GM19455 (cell line): Measurements from ENCODE around the gene DRC3.
"Not testable (repeated sequence)": the region's sequence is repeated elsewhere in the genome, so short reads cannot be mapped to it uniquely, and the experiment has no call there.

Experiments used
- ATAC-seq: cut with Tn5 transposase; IDR thresholded peaks from one replicate; pipeline ENCODE4 v1.9.1; 2021; ENCODE audit not compliant: unreplicated experiment

The DRC3 gene, protein sequence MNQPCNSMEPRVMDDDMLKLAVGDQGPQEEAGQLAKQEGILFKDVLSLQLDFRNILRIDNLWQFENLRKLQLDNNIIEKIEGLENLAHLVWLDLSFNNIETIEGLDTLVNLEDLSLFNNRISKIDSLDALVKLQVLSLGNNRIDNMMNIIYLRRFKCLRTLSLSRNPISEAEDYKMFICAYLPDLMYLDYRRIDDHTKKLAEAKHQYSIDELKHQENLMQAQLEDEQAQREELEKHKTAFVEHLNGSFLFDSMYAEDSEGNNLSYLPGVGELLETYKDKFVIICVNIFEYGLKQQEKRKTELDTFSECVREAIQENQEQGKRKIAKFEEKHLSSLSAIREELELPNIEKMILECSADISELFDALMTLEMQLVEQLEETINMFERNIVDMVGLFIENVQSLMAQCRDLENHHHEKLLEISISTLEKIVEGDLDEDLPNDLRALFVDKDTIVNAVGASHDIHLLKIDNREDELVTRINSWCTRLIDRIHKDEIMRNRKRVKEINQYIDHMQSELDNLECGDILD

DNA sequence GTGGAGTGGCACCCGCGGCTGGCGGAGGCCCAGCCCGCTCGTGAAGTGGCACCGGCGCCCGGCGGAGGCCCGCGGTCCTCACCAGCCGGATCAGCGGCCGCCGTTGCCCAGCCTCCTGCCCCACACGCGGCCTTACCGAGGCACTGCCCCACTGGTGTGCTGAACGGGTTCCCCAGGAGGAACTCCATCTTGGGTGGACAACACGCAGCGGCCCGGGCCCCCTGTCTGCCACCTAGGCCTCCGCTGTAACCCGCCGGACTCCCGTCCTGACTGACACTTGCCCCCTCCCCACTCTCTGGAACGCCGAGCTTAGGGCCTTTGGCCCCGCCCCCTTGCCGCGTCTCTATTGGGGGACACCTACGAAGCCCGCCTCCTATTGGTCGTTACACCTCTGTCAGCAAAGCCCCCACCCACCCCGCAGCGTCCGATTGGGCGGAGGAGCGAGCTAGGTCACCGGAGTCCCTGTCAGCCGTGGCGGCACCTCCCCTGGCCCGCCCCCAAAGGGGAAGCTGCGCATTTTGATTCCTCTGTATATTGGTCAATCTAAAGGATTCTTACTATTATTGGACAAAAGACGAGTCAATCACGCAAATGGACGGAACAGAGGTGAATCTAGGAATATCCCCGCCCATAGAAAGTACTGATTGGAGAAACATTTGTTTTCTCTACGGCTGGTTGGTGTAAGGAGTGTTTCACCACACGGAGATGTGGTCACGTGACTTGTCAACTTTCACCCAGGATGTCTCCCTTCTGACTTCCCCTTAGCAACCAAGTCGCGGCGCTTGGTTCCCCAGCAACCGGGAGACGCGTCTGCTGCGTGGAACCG is at the start of gene DRC3, which contains the start of gene TOM1L2:
TSS of gene DRC3 (plus strand) at position 737 of the 826 bp plus-strand sequence. CDS start 4,737 bp downstream, outside the sequence.
TSS of gene TOM1L2 (minus strand) at position 275 of the 826 bp plus-strand sequence. CDS start at position 188, 87 bp downstream.
- ATAC-seq = peak; percentile 93

DNA sequence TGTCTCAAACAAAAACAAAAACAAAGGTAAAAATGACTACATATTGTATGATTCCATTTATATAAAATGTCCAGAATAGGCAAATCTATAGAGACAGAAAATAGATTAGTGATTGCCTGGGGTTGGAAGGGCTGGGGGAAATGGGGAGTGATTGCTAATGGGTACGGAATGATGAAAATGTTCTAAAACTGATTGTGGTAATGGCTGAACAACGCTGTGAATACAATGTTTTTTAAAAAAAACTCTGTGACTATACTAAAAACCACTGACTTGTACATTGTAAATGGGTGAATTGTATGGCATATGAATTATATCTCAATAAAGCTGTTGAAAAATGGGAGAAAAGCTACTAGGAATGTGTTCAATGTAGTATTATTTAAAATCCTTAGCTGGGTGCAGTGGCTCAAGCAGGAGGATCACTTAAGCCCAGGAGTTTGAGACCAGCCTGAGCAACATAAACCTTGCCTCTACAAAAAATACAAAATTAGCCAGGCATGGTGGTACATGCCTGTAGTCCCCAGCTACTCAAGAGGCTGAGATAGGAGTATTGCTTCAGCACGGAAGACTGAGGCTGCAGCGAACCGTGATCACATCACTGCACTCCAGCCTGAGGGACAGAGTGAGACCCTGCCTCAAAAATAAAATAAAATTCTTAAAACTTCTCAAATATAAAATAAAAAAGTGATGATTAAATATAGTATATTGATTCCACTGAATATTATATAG is 48.4 kb upstream of the DRC3 start:
- ATAC-seq = no peak

DNA sequence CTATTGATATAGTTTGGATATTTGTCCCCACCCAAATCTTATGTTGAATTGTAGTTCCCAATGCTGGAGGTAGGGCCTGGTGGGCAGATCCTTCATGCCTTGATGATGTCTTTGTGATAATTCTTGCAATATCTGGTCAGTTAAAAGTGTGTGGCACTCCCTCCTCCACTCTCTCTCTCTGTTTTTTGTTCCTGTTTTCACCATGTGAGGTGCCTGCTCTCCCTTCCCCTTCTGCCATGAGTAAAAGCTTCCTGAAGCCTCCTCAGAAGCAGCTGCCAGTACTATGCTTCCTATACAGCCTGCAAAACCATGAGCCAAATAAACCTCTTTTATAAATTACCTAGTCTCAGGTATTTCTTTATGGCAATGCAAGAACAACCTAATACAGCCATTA is 47.8 kb upstream of the DRC3 start:
- no peak for ATAC-seq

DNA sequence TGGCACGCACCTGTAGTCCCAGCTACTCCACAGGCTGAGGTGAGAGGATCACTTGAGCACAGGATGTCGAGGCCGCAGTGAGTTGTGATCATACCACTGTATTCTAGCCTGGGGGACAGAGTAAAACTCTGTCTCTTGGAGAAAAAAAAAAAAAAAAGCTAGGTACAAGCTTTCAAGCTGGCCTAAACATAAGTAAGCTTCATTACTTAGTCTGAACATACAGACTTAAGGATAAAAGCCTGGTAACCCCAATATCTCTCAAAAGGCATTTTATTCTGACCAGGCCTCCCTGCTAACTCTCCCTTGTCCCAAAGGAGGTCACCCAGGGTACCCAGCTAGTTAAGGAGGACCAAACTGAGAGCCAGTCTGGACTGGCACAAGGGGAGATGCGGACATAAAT is 46.6 kb upstream of the DRC3 start:
- ATAC-seq = no peak

DNA sequence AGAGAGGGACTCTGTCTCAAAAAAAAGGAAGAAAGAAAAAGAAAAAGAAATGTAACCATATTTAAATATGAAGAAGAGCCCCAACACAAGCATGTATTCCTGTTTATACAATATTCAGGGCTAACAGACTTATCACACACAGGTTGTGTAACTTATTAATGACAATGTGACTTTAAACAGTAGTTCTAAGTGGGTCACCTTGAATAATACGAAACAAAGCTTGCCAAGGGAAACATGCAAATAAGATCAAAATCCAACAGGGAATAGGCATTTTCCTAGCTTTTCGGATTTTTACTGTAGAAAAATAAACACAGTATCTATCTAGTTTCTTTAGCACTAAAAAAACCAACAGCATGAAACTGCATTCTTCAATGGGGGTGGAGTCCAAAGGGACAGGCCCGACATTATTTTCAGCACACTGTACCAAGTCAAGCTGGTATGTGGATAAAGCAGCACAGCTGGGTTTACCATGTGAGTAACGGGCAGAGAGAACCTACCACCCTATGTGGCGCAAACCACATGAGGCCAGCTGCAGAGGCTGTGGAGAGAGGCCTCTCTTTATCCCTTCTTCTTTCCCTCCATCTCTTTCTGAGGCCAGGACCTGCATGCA is 45.7 kb upstream of the DRC3 start:
- no peak for ATAC-seq

DNA sequence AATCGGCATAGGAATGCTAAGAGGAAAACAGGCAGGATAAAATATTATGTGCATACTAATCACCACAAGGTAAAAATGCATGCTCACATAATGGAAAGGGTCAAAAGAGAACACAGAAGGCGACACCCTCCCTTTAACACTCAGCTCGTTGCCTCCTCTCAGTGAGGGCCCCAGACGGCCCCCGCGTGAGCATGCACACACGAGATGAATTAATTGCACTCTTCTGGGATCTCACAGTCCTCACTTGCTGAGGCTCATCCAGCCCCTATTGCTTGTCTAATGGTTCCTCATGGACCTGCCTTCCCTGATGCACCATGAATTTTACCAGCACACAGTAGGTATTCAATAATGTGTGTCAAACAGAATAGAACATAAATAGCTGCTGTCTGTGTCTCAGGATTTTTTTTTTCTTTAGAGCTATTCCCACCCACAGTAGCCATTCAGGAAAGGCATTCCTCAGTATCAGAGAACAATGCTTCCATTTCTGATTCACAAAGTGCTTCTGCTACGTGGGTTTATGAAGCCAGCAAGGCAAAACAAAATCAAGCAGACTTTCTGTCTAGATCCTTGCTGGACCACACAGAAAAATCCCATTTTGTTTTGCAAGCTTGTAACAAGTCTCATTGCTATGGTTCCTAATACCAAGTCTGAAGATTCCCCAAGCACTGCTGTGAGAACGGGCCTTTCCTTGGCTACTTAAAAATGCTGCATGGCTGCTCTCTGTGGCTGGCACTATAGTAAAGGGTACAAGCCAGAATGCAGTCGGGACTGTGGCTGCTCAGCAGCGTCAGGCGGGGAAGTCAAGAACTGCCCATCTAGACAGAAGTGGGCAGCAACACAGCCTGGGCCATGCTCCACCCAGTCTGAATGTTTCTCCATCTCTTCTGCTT is 44.0 kb upstream of the DRC3 start:
- ATAC-seq = no peak

DNA sequence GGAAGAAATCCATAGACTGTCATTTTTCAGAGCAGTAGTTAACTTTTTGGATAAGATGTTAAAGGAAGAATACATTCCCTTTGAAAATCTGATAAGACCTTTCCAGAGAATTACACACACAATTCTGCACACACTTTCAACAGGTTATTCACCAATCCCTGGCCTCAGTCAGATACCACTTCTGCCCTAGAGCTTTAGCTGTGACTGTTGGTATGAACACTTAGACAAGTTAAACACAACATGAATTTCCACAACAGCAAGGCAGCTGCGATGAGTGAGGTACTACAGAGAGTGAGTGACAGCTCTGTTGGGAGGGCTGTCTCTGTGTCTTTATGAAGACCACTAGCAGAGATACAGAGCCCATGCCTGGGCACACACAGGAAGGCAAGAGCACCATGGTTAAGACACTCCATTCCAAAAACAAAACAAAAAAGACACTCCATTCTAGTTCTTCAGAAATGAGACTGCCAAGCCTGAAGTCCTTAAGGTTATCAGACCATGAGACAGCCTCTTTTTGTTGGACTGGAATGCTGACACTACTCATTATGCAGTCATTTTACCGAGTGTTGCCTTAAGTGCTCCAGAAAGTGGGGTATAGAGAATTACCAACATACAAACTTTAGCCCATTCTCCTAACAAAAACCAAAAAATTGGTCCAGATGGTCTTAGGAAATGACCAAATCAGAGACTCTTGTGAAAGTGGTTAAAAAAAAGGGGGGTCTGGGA is 42.8 kb upstream of the DRC3 start:
- ATAC-seq = no peak

DNA sequence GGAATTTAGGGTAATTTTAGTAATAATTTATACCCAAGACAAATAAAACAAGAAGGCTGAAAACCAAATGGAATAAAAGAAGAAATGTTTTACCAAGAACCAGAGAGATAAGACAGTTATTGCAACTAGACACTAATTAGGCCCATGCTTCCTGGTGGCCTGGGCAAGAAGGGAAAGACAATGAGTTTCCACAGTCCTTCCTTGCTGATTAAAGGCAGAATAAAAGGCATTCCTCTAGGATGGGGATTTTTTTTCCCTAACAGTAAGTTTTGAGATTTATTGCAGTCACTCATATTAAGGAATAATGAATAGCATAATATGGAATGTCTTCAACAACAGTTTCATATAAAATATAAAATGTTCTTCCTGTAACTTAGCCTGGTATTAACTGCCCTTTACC is 42.0 kb upstream of the DRC3 start:
- no peak for ATAC-seq

DNA sequence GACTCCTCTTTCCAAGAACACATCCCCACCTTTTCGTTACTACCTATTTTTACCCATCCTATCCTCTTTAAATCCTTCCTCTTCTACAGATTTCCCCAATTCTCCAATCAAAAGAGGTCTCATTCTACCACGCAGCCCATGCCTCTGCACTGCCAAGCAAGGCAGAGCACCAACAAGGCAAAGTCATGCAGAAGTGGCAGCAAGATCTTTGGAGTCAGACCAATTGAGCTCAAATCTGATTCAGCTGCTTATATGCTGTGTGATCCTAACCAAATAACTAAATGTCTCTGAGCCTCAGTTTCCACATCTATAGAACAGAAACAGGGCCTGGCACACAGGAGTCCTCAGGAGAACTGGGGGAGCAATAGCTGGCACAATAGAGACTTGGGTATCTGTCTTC is 41.5 kb upstream of the DRC3 start:
- no peak for ATAC-seq

DNA sequence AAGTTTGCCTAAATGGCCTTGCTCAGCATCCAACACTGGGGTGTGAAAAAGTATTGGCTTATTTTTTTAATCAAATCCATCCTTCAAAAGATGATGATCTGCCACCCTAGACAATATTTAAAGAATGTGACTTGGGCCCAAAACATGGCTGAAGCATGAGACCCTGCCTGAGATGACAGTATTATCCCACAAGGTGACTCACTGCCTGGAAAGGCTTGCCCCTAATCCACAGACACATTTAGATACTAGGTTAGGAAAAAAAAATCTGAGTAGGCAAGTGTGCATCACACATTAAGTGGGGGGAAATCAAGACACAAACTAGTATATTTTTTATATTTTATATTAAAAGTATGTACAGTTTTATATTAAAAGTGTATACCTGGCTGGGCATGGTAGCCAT is 38.9 kb upstream of the DRC3 start:
- ATAC-seq = no peak

DNA sequence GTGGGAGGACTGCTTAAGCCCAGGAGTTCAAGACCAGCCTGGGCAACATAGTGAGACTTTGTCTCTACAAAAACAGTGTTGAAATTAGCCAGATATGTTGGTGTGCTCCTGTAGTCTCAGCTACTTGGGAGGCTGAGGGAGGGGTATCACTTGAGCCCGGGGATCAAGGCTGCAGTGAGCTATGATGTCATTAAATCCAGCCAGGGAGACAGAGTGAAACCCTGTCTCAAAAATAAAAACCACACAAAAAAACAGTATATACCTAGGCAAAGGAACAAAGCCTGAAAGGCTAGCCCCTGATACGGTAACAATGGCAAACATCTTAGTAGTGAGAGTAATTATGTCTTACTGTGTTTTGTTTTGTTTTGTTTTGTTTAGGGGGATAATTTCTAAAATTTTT is 38.4 kb upstream of the DRC3 start:
- no peak for ATAC-seq

DNA sequence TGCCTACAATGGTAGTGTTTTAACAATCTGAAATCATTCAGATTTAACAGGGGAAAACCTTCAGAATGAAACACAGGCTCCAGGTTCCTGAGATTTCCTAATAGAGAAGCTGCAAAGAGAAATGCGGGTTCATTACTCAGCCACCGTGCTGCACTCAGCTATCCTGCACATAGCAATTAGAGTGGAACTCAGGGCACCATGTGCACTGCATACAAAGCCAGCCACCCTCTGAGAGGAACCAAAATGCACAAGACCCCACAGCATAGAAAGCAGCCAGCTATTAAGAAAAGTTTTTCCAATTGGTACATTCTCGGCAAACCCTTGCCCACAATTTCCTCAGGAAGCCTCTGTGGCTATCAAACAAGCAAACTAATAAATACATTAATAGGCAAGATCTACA is 37.9 kb upstream of the DRC3 start:
- no peak for ATAC-seq

DNA sequence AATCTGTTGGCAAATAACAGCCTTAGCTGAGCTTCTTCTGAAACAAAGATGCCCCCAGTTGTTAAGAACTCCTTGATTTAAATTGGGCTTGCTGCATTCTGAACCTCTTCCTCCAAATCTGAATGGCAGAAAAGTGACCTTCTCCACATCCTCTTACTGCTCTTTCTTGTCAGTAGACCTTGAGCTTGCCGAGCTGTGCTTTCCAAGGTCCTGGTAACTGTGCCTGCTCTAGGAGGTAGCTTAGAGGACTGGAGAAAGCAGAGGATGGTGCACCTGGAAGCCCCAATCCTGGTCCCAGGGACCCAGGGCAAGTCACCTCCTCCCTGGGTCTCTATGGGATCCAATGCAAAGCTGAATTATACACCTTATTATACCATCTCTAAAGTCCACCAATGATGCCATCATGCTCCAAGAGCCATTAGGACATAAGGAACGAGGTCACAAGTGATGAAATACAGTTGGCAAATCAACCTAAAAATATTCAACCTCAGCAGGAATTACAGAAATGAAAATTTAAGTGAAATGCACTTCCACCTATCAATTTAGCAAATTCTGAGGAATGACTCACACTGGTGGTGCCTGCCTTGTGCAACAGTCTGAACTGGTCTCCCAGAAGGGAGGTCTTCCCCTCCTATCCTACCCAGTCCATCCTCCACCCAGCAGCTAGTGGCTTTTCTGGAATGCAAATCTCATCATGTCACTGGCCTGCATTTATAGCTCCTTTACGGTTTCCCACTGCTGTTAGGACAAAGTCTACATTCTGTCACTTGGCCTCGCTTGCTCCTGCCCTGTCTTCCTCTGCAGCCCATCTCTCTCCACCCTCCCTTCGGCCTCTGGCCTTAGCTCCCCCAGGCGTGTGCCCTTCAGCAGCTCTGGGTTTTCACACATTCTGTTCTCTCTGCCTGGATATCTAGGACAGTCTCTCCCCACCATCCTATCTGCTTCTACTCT is 37.1 kb upstream of the DRC3 start:
- ATAC-seq = no peak

DNA sequence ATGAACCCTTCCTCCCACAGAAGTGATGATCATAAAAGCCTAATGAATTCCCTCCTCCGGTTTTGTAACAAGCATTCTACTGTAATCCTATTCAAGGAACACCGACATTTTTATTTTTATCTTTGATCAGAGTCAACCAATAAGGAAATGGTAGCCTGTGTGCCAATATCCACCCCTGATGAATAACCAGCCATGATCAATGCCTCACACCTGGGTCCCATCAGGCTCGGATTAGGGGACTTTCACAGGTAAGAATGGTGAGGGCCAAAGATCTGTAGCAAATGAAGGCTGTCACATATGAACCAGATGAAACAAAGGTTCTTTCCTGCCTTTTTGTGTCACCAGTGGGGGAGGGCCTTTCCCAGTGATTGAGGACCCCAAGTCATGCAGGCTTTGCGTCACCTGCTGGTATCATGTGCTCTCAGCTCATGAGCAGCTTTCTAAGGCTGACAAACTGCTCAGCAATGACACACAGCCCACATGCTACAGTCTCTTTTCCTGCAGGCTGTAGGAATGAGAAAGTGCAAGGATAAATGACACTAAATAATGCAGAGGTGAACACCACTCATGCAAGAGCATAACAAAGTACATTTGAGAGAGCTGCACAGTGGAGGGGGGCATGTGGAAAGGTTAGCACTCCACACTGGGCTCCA is 35.3 kb upstream of the DRC3 start:
- no peak for ATAC-seq

DNA sequence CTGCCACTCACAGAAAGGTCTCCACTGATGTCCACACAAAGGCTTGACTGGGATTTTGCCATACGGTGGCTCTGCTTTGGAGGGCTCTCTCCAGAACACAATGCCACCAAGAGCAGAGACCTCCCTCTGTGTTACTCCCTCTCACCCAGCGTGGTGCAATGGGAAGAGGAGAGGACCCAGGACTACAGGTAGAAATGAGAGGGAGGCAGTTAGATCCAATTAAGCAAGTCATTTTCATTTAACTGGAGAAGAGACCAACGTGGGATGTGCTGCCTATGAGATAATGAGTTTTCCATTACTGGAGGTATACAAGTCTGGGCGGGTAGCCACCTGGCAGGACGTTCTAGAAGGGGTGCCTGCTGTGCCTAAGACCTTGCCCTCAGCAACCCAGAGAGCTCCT is 34.7 kb upstream of the DRC3 start:
- ATAC-seq = no peak

DNA sequence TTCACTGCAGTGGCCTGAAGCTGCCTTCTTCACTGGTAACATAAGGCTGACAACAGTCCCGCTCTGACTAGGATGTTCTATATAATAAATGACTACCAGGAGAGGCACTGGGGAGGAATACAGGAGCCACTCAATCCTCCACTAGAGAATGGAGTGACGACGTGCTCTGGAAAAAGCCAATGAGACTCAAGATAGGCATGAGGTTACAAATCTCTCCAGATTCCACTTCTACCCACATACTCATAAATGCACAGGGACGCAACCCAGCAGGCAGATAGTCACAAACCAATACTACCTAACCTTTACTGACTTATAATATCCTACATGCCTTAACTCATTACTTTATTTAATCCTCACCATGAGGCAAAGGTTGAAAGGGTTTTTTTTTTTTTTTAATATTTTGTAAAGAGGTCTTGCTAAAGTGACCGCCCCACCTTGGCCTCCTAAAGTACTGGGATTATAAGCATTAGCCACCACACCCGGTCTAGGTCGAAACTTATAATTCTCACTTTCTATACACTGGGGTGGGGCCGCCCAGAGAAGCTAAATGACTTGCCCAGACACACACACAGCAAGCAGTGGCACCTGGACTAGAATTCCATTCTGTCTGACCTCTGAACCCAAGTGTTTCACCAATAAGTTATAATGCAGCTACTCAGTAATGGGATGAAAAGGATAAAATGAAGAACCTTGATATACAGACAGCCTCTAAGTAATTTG is 34.1 kb upstream of the DRC3 start:
- no peak for ATAC-seq

DNA sequence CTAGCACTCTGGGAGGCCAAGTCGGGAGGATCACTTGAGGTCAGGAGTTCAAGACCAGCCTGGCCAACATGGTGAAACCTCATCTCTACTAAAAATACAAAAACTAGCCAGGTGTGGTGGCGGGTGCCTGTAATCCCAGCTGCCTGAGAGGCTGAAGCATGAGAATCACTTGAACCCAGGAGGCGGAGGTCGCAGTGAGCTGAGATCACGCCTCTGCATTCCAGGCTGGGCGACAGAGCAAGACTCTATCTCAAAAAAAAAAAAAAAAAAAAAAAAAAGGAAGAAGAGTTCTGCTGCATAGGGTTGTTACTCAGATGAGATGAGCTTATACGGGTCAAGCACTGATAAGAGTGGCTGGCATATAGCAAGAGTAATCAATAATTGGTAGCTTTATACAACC is 32.7 kb upstream of the DRC3 start:
- not testable (repeated sequence) for ATAC-seq
